Measurements from ENCODE around the gene DCDC2.
"Not testable (repeated sequence)": the region's sequence is repeated elsewhere in the genome, so short reads cannot be mapped to it uniquely, and the experiment has no call there.

The DCDC2 gene

DNA sequence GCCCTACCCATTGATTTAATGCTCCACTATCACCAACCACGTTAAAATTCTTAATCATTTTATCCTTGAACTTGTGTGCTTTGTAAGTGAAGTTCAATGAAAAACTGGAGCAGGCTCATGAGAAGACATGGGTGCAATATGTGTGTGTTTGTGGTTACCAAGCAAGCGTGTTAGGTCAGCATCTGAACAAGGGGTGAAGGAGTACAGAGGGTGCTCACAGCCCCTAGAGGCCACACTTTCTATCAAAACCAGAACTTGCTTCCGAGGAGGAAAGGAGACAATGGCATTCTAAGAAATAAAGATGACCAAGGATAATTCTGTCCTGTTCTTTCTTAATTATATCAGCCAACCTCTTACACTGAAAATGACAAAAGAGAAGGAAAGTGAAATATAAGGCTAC, 138.2 kb downstream of the DCDC2 start:
- DNase-seq (ENCODE audit: low spot score) = no peak

DNA sequence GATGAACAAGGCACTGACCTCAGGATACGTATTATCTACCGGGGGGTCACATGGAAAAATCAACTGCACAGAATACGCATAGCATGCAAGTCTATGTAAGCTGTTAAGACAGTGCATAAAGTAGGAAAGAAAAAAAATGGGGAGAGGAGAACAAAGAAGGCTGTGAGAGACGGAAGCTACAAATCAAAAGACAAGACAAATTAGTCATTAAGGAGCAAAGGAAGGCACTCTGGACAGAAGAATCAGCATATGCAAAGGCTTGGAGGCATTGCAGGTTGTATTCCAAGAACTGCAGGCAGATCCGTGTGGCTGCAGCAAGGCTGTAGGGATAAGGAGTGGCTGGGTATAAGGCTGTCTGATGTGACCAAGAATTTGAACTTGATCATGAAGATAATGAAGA, 142.9 kb downstream of the DCDC2 start:
- no peak for DNase-seq (ENCODE audit: low spot score)

DNA sequence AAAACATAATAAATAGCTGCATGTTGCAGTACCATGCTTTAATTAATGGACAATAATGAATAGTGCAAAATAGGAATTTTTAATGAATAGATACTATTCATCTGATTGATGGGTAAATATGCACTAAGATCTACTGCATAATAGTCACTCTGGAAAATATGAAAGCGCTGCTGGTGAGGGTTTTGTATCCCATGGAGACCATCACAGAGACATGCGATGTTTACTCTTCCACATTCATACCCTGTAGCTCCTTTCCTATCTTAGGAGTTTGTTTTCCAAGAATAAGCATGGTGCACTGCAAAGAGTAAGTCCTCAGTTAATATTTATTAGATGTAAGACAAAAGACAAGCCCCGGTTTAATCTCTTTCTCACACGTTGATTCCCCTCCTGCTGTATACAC, 150.4 kb downstream of the DCDC2 start:
- DNase-seq (ENCODE audit: low spot score) = no peak

DNA sequence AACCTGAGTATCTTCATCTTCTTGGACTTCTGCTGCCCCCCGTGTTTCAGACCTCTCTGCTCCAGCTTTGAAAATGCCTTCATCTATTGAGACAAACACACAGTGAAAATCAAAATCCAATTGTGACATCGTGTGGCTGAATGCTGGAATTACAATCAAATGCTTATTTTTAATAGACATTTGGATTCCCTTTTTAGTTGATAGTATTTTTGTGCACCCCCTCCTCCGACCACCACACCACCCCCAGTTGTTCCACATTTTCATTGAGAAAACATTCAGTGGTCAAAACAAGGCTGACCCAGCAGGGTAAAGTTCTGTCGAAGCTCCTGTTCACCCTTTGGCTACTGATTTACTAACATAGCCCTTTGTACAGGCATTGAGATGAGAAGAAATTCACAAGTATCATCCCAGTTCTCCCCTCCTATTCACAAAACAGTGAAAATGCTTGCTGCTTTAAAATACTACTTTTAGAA, 152.8 kb downstream of the DCDC2 start:
- DNase-seq (ENCODE audit: low spot score) = peak; percentile 57

DNA sequence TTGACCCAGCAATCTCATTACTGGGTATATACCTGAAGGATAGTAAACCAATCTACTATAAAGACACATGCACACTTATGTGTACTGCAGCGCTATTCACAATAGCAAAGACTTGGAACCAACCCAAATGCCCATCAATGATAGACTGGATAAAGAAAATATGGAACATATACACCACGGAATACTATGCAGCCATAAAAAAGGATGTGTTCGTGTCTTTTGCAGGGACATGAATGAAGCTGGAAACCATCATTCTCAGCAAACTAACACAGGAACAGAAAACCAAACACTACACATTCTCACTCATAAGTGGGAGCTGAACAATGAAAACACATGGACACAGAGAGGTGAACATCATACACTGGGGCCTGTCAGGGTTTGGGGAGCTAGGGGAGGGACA, 153.7 kb downstream of the DCDC2 start:
- DNase-seq (ENCODE audit: low spot score) = not testable (repeated sequence)

DNA sequence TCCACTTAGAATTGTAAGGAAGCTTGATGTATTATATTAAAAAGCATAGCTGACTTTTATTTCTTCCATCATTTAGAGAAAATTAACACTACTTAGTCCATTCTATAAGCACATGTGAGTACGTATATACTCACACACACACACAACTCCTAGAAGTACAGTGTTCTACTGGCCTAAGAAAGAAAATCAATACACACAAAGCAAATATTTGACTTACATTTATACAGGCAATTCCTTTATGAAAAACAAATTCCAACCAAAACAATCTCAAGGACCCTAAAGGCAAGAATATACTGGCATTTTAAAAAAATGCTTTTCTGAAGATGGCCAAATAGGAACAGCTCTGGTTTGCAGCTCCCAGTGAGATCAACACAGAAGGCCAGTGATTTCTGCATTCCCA, 160.0 kb downstream of the DCDC2 start:
- DNase-seq (ENCODE audit: low spot score) = no peak

DNA sequence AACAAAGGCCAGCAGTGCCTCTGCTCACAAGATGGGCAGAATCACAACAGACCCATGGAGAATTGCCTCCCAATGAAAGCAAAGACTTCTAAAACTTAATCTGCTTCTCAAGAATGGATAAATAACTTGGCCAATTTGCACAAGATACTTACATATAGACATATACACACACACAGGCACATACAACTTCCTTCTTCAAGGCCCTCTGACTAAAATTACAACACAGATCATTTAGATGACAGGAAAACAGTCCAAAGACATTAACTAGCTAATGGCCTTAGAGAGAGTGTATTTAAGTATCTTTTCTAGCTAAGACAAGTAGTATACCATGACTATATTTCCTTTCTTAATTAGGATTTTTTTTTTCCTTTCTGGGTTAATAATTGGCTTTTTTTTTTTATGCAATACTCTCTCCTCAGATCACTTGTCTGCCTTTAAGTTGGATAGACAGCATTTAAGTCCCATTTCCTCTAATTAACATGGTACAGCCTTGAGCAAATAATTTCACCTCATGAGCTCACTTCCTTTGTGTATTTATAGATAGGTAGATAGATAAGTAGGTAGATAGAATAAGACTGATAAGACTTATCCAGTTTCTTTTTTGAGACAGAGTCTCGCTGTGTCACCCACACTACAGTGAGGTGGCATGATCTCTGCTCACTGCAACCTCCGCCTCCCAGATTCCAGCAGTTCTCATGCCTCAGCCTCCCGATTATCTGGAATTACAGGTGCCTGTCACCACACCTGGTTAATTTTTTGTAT, 161.8 kb downstream of the DCDC2 start:
- DNase-seq (ENCODE audit: low spot score) = no peak

DNA sequence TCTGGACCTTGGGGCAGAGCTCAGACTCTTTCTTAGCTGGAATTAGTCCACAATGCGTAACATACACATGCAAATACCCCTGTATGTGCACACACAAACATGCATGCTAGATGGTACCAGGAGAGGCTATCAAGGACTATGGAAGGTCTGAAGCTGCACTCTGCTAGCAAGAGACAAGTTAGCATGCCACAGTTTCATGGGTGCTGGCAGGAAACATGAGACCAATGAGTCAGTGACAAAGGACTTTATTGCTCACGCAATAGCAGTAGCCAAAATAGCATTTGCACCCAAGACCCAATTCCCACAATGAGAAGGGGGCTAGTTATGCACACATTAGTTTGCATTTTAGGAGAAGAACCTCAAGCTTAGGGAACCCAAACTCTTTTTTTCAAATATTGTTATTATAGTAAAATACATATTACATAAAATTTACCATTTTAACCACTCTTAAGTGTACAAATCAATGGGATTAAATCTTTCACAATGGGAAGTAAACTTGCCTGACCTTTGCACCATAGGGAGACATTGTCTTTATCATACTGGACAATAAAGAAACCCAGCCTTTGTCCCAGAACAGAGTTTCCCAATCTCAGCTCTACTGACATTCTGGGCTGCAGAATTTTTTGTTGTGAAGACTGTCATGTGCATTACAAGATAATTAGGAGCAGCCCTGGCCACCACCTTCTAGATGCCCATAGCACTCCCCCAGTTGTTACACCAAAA, 162.7 kb downstream of the DCDC2 start:
- no peak for DNase-seq (ENCODE audit: low spot score)

DNA sequence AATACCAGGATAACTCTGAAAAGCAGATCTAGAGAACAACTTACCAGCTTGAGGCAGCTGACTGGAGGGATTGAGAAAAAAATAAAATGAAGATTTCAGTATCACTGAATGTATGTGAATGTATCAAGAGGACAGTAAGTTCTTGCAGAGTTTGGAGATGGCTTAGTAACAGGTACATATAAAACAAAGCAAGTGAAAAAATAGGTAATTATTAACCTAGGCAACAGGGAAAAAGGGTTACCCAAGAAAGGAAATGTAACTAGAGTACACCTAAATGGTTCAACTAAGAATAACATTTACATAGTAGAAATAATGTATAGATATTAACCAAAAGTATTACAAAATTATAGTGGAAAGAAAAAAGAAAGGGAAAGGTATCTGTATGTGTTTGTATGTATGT, 164.5 kb downstream of the DCDC2 start:
- no peak for DNase-seq (ENCODE audit: low spot score)

DNA sequence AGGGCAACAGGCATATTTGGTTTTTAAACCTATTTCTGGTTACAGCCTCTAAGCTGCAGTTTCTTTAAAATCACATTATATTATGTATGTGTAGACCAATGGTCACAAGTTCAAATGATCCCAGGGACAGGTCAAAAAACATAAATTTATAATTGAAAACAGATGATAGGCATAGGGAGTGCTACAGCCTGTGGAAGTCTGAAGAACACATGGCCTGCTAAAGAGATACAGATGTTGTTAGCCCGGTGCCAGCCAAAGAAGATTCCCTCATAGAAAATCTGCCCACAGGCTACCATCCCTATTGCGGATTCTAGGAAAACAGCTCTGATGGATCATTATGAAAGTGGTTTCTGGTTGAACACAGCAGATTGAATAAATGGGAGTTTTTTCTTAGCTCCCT, 166.5 kb downstream of the DCDC2 start:
- DNase-seq (ENCODE audit: low spot score) = no peak

DNA sequence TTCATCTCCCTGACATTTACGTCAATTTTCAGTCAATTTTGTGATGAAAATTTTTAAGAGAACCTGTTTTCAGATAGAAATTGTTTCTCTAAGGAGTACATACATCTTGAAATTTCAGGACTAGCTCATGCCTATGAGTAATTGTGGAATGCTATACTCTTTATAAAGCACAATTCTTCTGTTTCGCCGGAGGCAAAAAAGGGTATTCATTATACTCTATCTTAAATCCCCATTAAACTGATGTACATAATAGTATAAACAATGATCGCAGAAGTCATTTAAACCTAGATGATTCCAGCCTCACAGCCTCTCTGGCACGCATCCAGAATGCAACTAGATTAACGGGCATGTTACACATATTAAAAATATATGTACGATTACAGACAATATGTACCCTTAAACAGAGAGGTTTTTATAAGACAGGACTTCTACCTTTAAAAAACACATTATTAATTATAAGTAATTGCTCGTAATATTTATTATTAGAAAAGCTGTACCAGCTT, 169.2 kb downstream of the DCDC2 start:
- DNase-seq (ENCODE audit: low spot score) = no peak

DNA sequence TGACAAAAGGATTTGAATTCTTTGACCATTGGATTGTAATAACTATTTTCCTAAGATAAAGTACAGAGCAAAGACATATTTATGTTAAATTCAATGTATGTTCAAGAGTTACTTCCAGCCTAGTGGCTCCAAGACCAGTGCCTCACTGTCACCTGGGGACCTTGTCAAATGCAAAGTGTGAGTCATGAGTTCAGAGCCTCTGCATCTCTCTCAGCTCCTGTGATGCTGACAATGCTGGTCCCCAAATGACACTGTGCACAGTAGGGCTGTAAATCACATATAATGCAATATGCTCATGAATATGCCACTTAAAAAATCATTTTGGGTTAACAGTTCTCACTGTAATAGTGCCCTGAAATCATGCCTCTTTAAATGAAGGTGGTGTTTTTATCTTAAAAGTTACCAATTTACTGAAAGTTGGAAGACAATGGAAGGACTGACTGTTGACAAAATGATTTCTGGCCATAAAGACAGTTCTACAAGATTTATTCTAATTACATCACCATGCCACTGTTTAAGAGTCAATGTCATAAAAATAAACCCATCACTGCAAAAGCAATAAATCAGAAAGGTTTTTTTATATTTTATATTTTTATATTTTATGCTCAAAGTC, 169.8 kb downstream of the DCDC2 start:
- no peak for DNase-seq (ENCODE audit: low spot score)

DNA sequence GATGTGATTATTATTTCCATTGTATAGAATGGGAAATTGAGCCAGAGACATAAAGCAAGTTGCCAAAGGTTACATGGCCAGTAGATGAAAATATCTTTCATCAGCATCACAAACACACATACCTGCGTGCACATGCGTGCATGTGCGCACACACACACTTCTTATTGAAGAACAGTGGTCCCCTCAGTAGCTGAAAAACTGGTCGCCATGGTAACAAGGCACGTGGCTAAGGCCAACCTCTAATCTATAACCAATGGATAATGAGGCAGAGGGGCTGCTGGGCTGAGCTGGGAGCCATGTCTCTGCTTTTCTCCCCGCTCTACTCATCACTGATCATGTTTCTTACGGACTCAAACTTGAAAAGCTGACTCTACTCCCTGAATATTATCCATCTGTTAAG, 171.5 kb downstream of the DCDC2 start:
- no peak for DNase-seq (ENCODE audit: low spot score)

DNA sequence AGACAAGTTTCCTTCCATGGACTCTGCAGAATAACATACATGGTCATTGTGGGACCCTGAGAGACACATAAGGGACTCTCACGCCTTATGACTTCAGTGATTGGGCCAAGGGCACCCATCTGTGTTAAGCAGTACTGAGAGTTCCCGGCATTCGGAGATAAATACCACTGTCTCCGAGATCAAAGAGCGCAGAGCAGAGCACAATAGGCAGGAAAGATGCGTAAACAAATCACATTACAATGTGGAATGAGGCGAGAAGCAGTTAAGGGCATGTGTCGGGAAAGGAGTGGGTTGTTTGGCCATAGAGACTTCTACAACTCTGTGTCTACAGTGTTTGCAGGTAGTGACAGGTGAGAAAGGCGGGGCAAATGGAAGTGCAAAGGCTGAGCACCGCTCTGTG, 174.3 kb downstream of the DCDC2 start:
- no peak for DNase-seq (ENCODE audit: low spot score)

DNA sequence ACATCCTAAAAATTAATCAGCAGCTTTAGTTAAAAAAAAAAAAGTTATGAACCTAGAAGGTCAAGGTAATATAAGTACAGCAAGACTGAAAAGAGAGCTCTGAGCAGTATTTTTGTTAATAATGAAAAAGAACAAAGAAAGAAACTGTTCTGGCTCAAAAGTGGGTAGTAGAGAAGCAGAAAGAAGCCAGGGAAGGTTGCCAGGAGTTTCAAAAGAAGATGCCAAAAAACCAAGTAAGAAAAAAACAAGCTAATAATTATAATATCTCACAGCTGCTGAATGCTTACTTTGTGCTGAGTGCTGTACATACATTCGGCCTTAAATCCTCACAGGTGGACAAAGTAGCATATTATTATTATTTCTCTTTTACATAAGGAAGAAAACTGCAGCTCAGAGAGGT, 200.0 kb downstream of the DCDC2 start:
- no peak for DNase-seq (ENCODE audit: low spot score)

DNA sequence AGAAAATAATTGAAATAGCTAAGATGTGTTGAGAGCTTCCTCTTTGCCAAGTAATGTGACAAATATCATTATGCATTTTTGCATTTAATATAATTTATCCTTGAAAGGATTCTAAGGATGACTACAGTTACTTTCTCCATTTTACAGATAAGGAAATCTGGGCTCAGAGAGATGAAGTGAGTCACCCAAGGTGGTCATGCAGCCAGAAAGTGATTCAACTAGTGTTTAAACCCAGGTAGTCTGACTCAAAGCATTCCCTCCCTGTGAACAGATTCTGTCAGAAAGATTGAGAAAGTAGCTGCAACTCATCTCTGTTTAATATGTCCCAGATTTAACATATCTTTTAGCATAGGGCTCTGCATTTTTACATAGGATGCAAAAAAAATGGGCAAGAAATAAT, 203.7 kb downstream of the DCDC2 start:
- no peak for DNase-seq (ENCODE audit: low spot score)

DNA sequence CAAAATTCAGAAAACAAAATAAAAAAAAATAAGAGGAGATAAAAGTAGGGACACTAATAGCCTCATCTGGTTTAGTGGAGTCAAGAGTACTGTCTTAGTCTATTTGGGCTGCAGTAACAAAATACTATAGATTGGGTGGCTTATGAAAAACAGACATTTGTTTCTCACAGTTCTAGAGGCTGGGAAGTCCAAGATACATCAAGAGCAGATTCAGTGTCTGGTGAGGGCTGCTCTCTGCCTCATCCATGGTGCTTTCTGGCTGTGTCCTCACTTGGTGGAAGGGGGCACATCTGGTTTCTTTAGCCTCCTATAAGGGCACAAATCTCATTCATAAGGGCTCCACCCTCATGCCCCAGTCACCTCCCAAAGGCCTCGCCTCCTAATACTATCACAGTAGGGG, 205.8 kb downstream of the DCDC2 start:
- DNase-seq (ENCODE audit: low spot score) = no peak

DNA sequence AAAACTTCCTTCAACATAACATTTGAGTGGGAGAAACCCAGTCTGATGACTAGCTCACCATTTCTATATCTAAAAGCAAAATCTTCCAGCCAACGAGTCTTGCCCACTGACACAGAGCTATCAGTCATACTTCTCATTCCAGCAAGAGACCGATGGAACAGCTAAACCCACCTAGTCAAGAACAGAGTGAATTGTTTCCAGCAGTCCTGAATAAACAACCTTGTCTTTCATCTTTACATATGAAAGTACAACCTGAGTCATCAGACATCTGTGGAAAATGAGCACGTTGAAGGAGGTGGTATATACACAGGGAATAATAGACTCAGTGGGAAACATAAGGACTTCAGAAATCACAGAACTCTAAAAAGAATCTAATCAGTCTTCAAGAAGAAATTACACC, 208.0 kb downstream of the DCDC2 start:
- DNase-seq (ENCODE audit: low spot score) = no peak

DNA sequence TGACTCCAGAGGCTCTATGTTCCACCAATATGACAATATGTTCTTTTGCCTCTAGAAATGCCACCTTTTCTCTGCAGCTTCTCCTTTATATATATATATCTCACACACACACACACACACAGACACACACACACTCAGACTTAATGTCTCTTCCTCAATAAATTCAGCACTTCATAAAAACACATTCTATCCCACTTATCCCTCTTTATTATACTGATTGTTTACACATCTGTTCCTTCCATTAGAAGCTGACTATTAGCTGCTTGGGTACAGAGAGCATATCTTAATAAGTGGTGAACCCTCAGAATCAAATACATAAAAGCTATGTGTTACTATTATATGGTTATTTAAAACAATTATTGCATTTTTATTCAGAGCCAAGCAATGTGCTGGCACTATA, 208.6 kb downstream of the DCDC2 start:
- no peak for DNase-seq (ENCODE audit: low spot score)

DNA sequence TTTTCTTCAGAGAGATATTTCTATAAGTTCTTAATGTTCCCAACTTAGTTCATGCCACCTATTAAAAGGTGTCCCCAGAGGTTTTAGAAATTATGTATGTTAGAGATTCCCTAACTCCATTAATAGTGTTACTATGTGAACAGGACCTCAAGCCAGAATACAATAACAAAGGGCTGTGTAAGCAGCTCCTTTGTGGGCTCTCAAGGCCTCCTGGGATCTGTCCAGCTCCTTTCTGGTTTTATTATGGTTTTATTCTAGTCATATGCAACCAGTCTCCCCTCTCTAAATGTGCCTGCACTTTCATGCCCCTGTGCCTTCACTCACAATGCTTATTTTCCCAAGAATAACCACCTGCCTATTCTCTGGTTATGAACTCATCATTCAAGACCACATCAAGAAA, 209.2 kb downstream of the DCDC2 start:
- no peak for DNase-seq (ENCODE audit: low spot score)

DNA sequence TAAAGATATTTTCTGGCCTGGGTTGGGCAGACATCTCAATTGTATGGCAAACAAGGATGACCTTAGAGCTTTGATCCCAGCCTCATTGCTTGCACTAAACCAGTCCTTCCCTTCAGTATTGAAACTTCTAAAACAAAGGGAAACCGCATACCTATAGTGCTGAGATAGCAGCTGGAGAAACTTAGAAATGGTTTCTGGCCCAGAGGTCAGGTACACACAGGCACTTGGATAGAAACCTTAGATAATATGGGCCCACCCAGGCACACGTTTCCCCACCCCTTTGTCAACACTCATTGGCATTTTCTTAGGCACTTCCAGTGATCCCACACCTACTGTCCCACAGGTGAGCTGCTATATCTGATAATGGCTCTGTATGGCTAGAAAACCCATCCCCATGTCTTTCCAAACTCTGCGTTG, 209.7 kb downstream of the DCDC2 start:
- no peak for DNase-seq (ENCODE audit: low spot score)

DNA sequence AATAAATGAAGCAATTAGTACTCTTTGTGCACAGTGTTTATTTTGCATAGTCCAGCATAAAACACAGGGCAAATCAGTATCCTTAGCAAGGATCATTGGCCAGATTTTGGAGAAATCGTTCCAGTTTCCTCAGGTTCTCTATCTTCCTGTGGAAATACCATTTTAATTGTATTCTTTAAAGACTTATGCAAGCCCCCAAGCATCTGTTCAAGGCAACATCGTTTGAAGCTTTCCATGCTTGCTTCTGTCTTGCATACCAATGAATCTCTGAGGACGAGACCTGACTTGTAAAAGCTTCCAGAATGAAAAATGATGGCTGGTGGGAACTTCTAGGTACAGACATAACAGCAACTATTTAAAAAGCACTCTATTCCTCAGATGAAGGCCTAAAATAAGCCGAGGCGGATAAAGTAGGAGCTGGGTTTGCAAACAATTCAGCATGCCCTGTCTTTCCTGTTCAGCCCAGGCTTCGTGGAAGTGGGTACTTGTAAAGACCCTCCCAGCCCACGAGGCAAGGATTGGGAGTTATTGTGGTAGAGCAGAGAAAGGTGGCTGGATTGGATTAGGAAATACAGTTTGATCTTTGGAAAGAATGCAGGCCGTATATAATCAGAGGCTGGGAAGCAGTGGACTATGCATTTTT, 210.2 kb downstream of the DCDC2 start:
- no peak for DNase-seq (ENCODE audit: low spot score)

DNA sequence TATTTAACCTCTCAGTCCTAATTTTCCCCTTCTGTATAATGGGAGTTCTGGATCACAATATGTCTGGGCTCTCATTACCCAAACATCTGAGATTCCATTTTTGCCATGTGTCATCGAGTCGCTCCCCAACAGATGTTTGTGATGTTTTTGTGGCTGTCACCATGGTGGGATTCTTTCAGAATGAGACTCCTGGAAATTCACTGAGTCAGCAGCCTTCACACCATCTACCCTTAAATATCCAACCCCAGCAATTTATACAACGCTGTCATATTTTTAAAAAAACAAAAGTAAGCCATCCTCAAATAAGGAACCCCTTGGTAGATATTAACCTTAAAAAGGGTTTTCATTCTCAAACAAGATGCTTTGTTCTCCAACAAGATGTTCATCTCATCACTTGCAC, 211.0 kb downstream of the DCDC2 start:
- no peak for DNase-seq (ENCODE audit: low spot score)

All from cerebellar cortex (tissue), 1 donor.